Caco-2 (cell line): ENCODE data around the gene KLHL29. TPM values are rescaled to one million over a fixed set of nuclear protein-coding genes. Genes with fewer than 3 reads are reported as not detected.

Experiments
- BruUV-seq: library from RNA; stranded (reverse); fragments of 400-500 nt; replicated peaks from 2 replicates; lab custom pipeline; 2021; lab: Mats Ljungman, UMichigan
- CTCF ChIA-PET: fragments of 300-600 bp; sonication (Branson Sonifier 250); formaldehyde crosslinking; loops from one replicate; lab custom pipeline; 2022; ENCODE audit warnings: antibody characterized with exemption; lab: Charles Lee
- POLR2A ChIA-PET: fragments of 300-600 bp; sonication (Branson Sonifier 250); formaldehyde crosslinking; loops from one replicate; lab custom pipeline; 2022; ENCODE audit warnings: antibody characterized with exemption; lab: Charles Lee
- DNase-seq, 2 experiments: peaks; one replicate each; pipeline versions ENCODE4 v3.0.0 to v3.0.0-alpha.2; 2020 to 2022
- H3K27me3 ChIP-seq: replicated peaks from 2 replicates; pipeline ENCODE4 v1.6.0; 2011; ENCODE audit warnings: low read length; ENCODE audit not compliant: control insufficient read depth, insufficient read depth
- H3K36me3 ChIP-seq: 2 replicates; pipeline ENCODE4 v1.5.1; 2011; ENCODE audit warnings: low read length; ENCODE audit not compliant: control insufficient read depth, insufficient read depth
- H3K4me1 ChIP-seq: fragments of 250-450 bp; sonication (Bioruptor Pico); 2 replicates; pipeline ENCODE4 v1.5.1; 2020; ENCODE audit warnings: mild to moderate bottlenecking
- H3K4me3 ChIP-seq: 2 replicates; pipeline ENCODE4 v1.5.1; 2011; ENCODE audit warnings: low read depth, mild to moderate bottlenecking, control low read depth, low read length
- H3K9me3 ChIP-seq: fragments of 250-450 bp; sonication (Bioruptor Pico); 2 replicates; pipeline ENCODE4 v1.5.1; 2020; ENCODE audit warnings: mild to moderate bottlenecking, moderate library complexity
- H3K27ac Mint-ChIP-seq: one replicate; pipeline ENCODE4 v1.8.0; 2022; ENCODE audit warnings: mixed read lengths; ENCODE audit not compliant: unreplicated experiment
- H3K27me3 Mint-ChIP-seq: one replicate; pipeline ENCODE4 v1.8.0; 2022; ENCODE audit warnings: mixed read lengths; ENCODE audit not compliant: insufficient read depth, unreplicated experiment
- H3K36me3 Mint-ChIP-seq: one replicate; pipeline ENCODE4 v1.8.0; 2022; ENCODE audit warnings: mild to moderate bottlenecking, mixed read lengths; ENCODE audit not compliant: insufficient read depth, unreplicated experiment
- H3K4me1 Mint-ChIP-seq: one replicate; pipeline ENCODE4 v1.8.0; 2022; ENCODE audit warnings: low read depth, mixed read lengths; ENCODE audit not compliant: unreplicated experiment
- H3K4me3 Mint-ChIP-seq: one replicate; pipeline ENCODE4 v1.8.0; 2022; ENCODE audit warnings: mild to moderate bottlenecking, moderate library complexity, mixed read lengths; ENCODE audit not compliant: unreplicated experiment
- H3K9me3 Mint-ChIP-seq: one replicate; pipeline ENCODE4 v1.8.0; 2022; ENCODE audit warnings: mixed read lengths; ENCODE audit not compliant: unreplicated experiment
- intact Hi-C: fragments of 100-400 bp; cut with micrococcal nuclease; formaldehyde crosslinking; loops from one replicate; pipeline ENCODE4 v1.10.0; 2022; ENCODE audit not compliant: unreplicated experiment
- total RNA-seq: library from RNA; stranded (reverse); gene quantifications from 2 replicates; pipeline ENCODE4 v1.2.3, GENCODE V29; 2022
- TF ChIP-seq, protein P1 (sequence below), 2 experiments: fragments of 200-600 bp in 1 of 2; IDR thresholded peaks; 1 replicate in 1 of 2; 2 replicates in 1 of 2; pipeline versions ENCODE4 v1.5.1 to v1.8.0; 2011 to 2022; ENCODE audit warnings: antibody characterized with exemption in 1 of 2, control low read depth in 1 of 2, inconsistent platforms in 1 of 2, low read depth in 1 of 2, low read length in 1 of 2, mild to moderate bottlenecking in 1 of 2, moderate library complexity in 1 of 2; ENCODE audit not compliant: insufficient read depth in 1 of 2, severe bottlenecking in 1 of 2, unreplicated experiment in 1 of 2

KLHL29 gene
- total RNA-seq, 1 experiment from 2014 or later = 0.61 TPM

DNA sequence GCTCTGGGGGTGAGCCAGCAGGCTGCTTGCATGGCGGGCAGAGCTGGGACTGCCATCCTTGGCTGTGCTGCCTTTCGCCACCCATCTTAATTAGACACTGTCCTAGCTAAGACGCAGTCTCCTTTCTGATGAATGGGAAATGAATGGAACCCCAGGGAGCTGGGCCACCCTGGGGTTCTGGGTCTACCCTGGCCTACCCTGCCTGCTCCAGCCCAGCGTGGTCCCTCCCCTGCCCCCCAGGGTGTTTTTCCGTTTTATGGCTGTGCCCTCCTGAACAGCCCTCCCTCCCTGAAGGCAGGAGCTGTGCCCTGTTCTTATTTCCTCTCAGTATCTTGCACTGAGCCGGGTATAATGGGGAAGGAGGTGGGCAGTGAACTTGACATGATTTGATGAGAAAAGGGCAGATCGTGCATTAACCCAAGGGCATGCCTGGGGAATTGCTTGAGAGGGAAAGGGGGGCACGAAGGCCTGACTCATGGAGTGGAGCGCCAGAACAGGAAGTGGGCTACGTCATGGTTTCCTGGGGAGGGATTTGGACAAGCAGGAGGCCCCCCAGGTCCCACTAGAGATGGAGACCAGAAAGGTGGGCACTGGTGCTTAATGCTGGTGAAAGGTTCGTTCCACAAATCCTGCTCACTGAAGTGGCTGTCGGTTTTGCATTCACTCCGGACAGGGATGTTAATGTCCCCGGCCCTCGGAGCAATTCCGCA, 165.0 kb downstream of the KLHL29 start:
- intact Hi-C loops = no loop called here
- H3K9me3 ChIP-seq = no peaks in the 10 kb centered on the region
- peaks cover 1% of the 10 kb centered on the region; the same call in 1 of the 2 replicates for H3K27me3 ChIP-seq
- H3K9me3 Mint-ChIP-seq = no peaks in the 10 kb centered on the region
- DNase-seq = no peak
- BruUV-seq = no TSS peak
- ChIA-PET POLR2A (no interaction called here), CTCF (no interaction called here)
- H3K4me3 ChIP-seq = no peak overlapping the region
- H3K36me3 Mint-ChIP-seq = no peaks in the 10 kb centered on the region
- no peaks in the 10 kb centered on the region for H3K36me3 ChIP-seq
- no peak overlapping the region for H3K27ac Mint-ChIP-seq
- peaks cover 6% of the 10 kb centered on the region for H3K27me3 Mint-ChIP-seq
- TF ChIP-seq, protein P1, sequence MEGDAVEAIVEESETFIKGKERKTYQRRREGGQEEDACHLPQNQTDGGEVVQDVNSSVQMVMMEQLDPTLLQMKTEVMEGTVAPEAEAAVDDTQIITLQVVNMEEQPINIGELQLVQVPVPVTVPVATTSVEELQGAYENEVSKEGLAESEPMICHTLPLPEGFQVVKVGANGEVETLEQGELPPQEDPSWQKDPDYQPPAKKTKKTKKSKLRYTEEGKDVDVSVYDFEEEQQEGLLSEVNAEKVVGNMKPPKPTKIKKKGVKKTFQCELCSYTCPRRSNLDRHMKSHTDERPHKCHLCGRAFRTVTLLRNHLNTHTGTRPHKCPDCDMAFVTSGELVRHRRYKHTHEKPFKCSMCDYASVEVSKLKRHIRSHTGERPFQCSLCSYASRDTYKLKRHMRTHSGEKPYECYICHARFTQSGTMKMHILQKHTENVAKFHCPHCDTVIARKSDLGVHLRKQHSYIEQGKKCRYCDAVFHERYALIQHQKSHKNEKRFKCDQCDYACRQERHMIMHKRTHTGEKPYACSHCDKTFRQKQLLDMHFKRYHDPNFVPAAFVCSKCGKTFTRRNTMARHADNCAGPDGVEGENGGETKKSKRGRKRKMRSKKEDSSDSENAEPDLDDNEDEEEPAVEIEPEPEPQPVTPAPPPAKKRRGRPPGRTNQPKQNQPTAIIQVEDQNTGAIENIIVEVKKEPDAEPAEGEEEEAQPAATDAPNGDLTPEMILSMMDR (IDR thresholded peaks at IDR 0.05; ENCODE audit: insufficient read depth in 1 of 2, low read depth in 1 of 2, low read length in 1 of 2, severe bottlenecking in 1 of 2, unreplicated experiment in 1 of 2) = no peak
- no peaks in the 10 kb centered on the region for H3K4me1 ChIP-seq
- H3K4me3 Mint-ChIP-seq = no peak overlapping the region
- H3K4me1 Mint-ChIP-seq = no peaks in the 10 kb centered on the region

- peaks cover 6% of the 10 kb centered on the region for H3K27me3 Mint-ChIP-seq
- no peaks in the 10 kb centered on the region for H3K4me1 Mint-ChIP-seq
- ChIA-PET POLR2A (no interaction called here), CTCF (no interaction called here)
- no peak for DNase-seq
- peaks cover 1% of the 10 kb centered on the region; the same call in 1 of the 2 replicates for H3K27me3 ChIP-seq
- H3K9me3 Mint-ChIP-seq = no peaks in the 10 kb centered on the region
- H3K36me3 ChIP-seq = no peaks in the 10 kb centered on the region
- no TSS peak for BruUV-seq
- TF ChIP-seq, protein P1 (IDR thresholded peaks at IDR 0.05; ENCODE audit: insufficient read depth in 1 of 2, low read depth in 1 of 2, low read length in 1 of 2, severe bottlenecking in 1 of 2, unreplicated experiment in 1 of 2) = no peak
- H3K36me3 Mint-ChIP-seq = no peaks in the 10 kb centered on the region
- no peak overlapping the region for H3K4me3 Mint-ChIP-seq
- intact Hi-C loops = no loop called here
- H3K4me3 ChIP-seq = no peak overlapping the region
- no peaks in the 10 kb centered on the region for H3K9me3 ChIP-seq
- H3K4me1 ChIP-seq = no peaks in the 10 kb centered on the region
- H3K27ac Mint-ChIP-seq = no peak overlapping the region
These were observed 165.6 kb downstream of the KLHL29 start for GRCh38 chr2:23550553-23550952.

- no peaks in the 10 kb centered on the region for H3K9me3 Mint-ChIP-seq
- H3K27ac Mint-ChIP-seq = no peak overlapping the region
- no peaks in the 10 kb centered on the region for H3K4me1 Mint-ChIP-seq
- peaks cover 1% of the 10 kb centered on the region; the same call in 1 of the 2 replicates for H3K27me3 ChIP-seq
- H3K36me3 Mint-ChIP-seq = no peaks in the 10 kb centered on the region
- no peaks in the 10 kb centered on the region for H3K9me3 ChIP-seq
- H3K27me3 Mint-ChIP-seq = peaks cover under 1% of the 10 kb centered on the region
- no peak overlapping the region for H3K4me3 ChIP-seq
- intact Hi-C loops = no loop called here
- TF ChIP-seq, protein P1 (IDR thresholded peaks at IDR 0.05; ENCODE audit: insufficient read depth in 1 of 2, low read depth in 1 of 2, low read length in 1 of 2, severe bottlenecking in 1 of 2, unreplicated experiment in 1 of 2) = no peak
- POLR2A ChIA-PET = no interaction called here
- no TSS peak for BruUV-seq
- CTCF ChIA-PET = no interaction called here
- no peak for DNase-seq
- H3K36me3 ChIP-seq = no peaks in the 10 kb centered on the region
- no peak overlapping the region for H3K4me3 Mint-ChIP-seq
- H3K4me1 ChIP-seq = no peaks in the 10 kb centered on the region
These were observed 166.9 kb downstream of the KLHL29 start for GRCh38 chr2:23551875-23552274.
